Activated effector memory CD4-positive, alpha-beta T cell treated with anti-CD3 and anti-CD28 coated beads, Interleukin-2, amount 50 U/mL, for 16 hours (primary cell): ENCODE data around the gene PCDHGA7.
"Not testable (repeated sequence)": the region's sequence is repeated elsewhere in the genome, so short reads cannot be mapped to it uniquely, and the experiment has no call there.

Experiments
- DNase-seq: peaks from one replicate; pipeline ENCODE4 v3.0.0-alpha.2; 2020

PCDHGA7 gene

GRCh38 chr5:141432726-141433125 lies 50.2 kb downstream of the PCDHGA7 start:
- DNase-seq = not testable (repeated sequence)

GRCh38 chr5:141434006-141434405 lies 51.5 kb downstream of the PCDHGA7 start:
- DNase-seq = no peak
